HG03175 (cell line): ENCODE measurements around the gene TEX12.
"Not testable (repeated sequence)": the region's sequence is repeated elsewhere in the genome, so short reads cannot be mapped to it uniquely, and the experiment has no call there.

ENCODE experiments used
- ATAC-seq: cut with Tn5 transposase; IDR thresholded peaks from one replicate; pipeline ENCODE4 v1.9.1; 2021; ENCODE audit warnings: mild to moderate bottlenecking, moderate library complexity; ENCODE audit not compliant: unreplicated experiment

Gene TEX12

GRCh38 chr11:112167145-112167544, at the start of gene TEX12:
TSS of gene TEX12 (plus strand) at chr11:112167372. CDS start at chr11:112169269, 1,897 bp downstream.
- no peak for ATAC-seq

GRCh38 chr11:112118176-112118575, 49.0 kb upstream of the TEX12 start:
- ATAC-seq, result no peak

GRCh38 chr11:112121981-112122615, 45.1 kb upstream of the TEX12 start:
- no peak for ATAC-seq

DNA sequence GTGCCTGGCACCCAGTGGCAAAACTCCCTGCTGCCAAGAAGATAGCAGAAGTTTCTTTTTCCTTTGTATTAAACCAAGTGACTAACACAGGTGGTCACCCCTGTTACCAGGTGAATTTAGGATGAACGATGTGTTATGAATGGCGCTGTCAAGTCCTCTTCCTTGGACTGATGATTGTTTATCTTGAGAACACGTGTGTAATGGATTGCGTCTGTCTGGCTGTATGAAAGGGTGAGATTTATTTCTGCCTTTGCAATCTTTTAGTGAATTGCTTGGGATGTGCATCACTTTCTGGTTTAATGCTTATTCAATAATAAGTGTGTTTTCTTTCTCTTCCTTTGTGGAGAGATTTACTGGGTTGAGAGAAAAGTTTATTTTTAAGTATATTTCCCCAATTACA, 44.0 kb upstream of the TEX12 start:
- no peak for ATAC-seq

GRCh38 chr11:112127056-112127455, 40.1 kb upstream of the TEX12 start:
- no peak for ATAC-seq

GRCh38 chr11:112128483-112129121, 38.6 kb upstream of the TEX12 start:
- no peak for ATAC-seq

GRCh38 chr11:112129656-112130055, 37.5 kb upstream of the TEX12 start:
- no peak for ATAC-seq

DNA sequence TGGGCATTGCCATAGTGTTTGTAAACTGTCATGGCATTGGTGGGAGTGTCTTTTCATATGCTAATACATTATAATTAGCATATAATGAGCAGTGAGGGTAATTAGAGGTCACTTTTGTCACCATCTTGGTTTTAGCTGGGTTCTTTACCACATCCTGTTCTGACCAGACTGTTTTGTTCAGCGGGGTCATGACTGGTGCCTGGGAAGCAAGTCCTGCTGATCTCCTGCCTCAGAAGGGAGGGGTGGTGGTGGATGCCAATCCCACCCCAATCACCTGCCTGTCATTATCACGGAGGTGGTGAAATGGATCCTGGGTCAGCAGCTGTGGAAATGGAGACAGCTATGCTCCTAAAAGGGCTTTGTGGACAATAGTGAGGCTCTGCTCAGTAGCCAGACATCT, 34.4 kb upstream of the TEX12 start:
- peak; percentile 58 for ATAC-seq

DNA sequence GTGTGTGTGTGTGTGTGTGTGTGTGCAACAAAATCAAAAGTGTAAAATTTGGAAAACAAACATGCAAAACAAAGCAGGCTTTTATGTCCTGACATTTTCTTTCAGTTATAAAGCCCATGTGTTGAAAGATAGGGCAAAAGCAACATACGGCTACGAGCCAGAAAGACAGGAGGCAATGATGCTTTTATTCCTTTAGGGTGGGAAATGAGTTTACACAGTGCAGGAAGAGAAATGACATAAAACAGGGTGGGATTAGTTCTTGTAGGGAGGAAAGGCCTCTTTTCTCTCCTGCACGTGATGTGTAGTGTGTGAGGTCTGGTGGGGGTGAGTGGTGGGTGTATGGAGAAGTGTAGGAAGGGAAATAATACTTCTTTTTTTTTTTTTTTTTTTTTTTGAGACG, 32.7 kb upstream of the TEX12 start:
- no peak for ATAC-seq

- no peak for ATAC-seq
Observed at GRCh38 chr11:112143597-112143996, 23.6 kb upstream of the TEX12 start.

DNA sequence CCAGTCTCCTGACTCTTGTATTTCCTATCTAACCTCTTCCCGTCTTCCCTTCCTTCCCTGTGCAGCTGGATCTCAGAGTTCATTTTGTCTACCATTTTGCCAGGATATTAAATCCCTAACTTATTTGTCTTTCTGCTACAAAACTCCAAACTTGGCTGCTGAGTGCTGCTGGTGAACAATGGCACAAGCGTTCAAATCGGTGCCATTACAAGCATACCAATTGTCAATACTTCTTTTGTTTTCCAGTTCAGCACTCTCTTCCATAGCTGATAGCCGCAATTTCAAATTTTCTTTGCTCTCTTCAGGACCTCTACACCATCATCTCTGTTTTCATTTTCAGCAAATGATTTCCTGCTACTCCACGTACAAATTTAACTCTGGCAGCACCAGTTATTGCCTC, 16.7 kb upstream of the TEX12 start:
- ATAC-seq, result no peak

DNA sequence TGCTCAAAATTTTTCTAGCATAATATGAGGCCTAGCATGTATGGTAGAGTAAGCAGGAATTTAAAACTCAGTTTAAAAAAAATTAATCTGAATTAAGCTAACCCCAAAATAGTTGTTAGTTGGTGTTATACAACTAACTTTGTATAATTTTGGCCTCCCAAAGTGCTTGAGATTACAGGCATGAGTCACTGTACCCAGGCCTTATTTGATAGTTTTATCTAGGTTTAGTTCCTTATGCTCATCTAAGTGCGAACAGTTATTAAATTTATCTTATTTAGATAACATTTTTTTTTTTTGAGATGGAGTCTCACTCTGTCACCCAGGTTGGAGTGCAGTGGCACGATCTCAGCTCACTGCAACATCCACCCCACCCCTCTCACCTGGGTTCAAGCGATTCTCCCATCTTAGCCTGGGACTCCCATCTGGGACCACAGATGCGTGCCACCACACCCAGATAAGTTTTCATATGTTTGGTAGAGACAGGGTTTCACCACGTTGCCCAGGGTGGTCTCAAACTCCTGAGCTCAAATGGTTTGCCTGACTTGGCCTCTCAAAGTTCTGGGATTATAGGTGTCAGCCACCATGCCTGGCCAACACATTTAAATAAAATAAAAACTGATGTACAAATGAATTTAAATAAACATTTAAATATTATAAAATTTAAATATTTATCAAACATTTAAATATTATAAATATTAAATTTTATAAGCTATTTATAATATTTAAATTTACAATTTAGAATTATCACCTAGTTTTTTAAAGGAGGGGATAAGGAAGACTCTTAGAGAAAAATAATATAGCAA, 10.8 kb upstream of the TEX12 start:
- no peak for ATAC-seq

GRCh38 chr11:112156956-112157766, 10.0 kb upstream of the TEX12 start:
- ATAC-seq, result no peak

DNA sequence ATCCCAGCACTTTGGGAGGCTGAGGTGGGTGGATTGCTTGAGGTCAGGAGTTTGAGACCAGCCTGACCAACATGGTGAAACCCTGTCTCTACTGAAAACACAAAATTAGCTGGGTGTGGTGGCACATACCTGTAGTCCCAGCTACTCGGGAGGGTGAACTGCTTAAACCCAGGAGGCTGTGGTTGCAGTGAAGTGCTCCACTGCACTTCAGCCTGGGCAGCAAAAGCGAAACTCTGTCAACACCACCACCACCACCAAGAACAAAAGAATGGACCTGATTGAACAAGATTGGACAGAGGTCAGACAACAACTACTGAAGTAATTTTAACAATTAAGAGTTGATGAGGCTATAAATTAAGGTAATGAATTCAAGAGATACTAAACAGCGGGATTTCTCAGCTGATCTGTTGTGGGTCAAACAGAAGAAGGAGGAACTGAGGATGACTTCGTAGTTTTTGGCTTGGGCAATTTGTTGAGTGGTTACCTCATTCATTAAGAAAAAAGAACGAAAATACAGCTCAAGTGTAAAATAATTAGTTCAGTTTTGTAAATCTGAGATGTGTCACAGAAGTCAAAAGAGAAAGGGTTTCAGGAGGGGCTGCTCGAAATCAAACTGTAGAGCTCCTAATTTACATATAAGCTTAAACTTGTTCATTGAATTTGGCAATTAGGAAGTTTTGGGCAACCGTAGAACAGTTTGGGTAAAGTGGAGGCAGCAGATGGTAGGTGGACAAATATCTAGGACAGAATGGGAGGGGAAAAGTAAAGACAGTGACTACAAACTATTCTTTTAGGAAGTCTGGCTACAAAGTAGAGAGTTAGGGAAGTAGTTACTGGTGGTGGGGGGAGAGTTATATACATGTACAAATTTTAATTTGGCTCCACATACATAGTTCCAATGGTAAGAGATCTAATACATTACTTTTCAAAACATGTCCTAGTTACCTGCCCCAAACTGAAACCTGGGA, 7.8 kb upstream of the TEX12 start:
- ATAC-seq, result peak; percentile 62

DNA sequence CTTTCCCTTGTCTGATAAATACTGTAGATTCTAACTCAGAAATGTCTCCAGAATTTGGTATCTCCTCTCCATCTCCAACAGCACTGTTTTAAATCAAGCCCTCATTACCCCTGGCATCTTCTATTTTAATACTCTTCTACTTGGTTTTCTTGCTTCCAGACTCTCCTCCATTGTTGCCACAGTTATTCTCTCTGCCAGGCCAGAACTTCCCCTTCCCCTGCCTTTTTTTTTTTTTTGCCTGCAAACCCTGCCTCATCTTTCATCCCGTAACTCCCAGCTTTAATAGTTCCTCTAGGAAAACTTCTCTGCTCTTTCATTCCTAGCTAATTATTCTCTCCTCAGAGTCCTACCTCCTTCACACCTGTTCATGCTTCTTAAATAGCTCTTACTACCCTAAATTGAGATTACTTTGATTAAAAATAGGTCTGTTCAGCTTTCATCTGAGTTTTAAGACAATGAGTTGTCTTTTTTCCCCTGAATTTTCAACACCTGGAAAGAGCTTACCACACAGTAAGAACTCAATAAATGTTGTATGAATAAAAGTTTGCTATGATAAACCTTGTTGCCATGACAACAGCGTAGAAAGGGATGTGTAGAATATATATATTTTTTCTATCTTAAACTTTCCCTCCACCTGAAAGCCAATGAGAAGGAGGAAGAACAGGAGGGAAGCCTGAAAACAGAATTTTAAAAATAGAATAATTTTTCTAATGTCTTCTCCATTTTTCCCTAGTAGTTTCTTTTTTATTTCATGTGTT, 6.9 kb upstream of the TEX12 start:
- no peak for ATAC-seq

- ATAC-seq, result no peak
Observed at GRCh38 chr11:112161012-112161411, 6.2 kb upstream of the TEX12 start.

GRCh38 chr11:112162200-112162599, 5.0 kb upstream of the TEX12 start:
- not testable (repeated sequence) for ATAC-seq

GRCh38 chr11:112162761-112163546, 4.2 kb upstream of the TEX12 start:
- ATAC-seq, result no peak
